Neural cell (in vitro differentiated cells): ENCODE measurements around the gene MOV10L1.

Experiments used
- CTCF ChIP-seq: fragments of 450-650 bp; IDR thresholded peaks from 2 replicates; pipeline ENCODE4 v1.5.1; 2014; ENCODE audit warnings: antibody characterized with exemption, mild to moderate bottlenecking, moderate library complexity; ENCODE audit not compliant: poor library complexity, severe bottlenecking
- POLR2AphosphoS5 ChIP-seq: IDR thresholded peaks from 2 replicates; pipeline ENCODE4 v1.6.1; 2012
- REST ChIP-seq: IDR thresholded peaks from 2 replicates; pipeline ENCODE4 v1.6.1; 2012; ENCODE audit warnings: borderline replicate concordance

GRCh38 chr22:50112151-50113118 lies 22.6 kb downstream of the MOV10L1 start:
- TF ChIP-seq CTCF, result no peak
- TF ChIP-seq REST, result no peak
- no peak for TF ChIP-seq POLR2AphosphoS5
